Hematopoietic multipotent progenitor cell treated with erythropoietin and hydrocortisone succinate and interleukin-3 and kit ligand, for 8 days (in vitro differentiated cells): ENCODE measurements around the gene ALDH6A1.
"Not testable (repeated sequence)": the region's sequence is repeated elsewhere in the genome, so short reads cannot be mapped to it uniquely, and the experiment has no call there.

Experiments used
- DNase-seq: peaks from one replicate; pipeline ENCODE4 v3.0.0-alpha.2; 2015

Gene ALDH6A1

DNA sequence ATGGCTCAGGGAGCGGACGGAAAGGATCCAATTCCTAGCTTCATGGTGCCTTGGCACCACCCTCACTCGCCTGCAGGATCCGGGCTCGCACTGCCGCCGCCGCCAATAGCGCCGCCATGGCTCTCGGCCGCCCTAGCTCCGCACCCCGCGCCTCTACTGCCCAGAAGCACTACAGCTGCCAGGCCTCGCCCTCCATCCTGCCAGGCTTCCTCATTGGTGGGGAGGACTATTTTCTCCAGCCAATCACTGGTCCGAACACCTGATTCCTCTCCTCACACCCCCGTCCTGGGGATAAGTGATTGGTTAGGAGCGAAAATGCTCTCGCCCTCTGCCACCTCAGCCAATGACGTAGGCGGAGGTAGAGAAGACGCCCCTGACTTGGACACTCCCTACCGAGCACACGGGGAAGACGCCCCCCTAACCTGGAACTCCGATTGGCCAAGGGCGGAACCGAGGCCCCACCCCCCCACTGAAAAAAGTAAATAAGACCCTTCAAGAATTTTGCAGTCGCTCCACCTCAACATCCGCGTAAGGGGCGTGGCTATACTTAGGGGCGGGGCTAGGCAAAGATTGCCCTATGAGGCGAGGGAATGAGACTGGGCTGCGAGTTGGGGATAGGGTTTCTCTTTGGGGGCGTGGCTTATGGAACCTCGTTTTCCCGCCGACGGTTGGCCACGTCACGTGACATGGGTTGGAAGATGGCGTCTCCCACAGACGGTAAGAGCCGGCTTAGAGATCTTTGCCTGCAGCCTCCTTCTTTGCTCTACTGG, at the start of gene ALDH6A1, which contains the start of gene LIN52:
Gene ALDH6A1, minus strand, starts transcription at position 177 of the 770 bp plus-strand sequence. Its CDS starts 59 bp downstream, at position 118.
Gene LIN52, plus strand, starts transcription at position 680 of the 770 bp plus-strand sequence. Its CDS starts 19 bp downstream, at position 699.
- DNase-seq: peak; percentile 100

- DNase-seq: no peak
Measured at GRCh38 chr14:74127634-74128033, 43.4 kb upstream of the ALDH6A1 start.

- DNase-seq: no peak
Measured at GRCh38 chr14:74126315-74127013, 42.2 kb upstream of the ALDH6A1 start.

- not testable (repeated sequence) for DNase-seq
Measured at GRCh38 chr14:74125487-74125886, 41.2 kb upstream of the ALDH6A1 start.

- DNase-seq: peak; percentile 78
Measured at GRCh38 chr14:74111395-74112216, 27.4 kb upstream of the ALDH6A1 start.

DNA sequence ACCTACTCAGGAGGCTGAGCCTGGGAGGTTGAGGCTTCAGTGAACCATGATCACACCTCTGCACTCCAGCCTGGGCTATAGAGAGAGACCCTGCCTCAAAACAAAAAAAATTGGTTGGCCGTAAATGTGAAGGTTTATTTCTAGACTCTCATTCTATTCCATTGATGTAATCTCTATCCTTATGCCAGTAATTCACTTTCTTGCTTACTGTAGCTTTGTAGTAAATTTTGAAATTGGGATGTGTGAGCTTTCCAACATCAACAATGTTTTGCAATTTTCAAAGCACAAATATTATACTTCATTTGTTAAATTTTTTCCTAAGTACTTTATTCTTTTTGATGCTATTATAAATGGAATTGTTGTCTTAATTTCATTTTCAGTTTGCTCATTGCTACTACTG, 25.1 kb upstream of the ALDH6A1 start:
- no peak for DNase-seq

GRCh38 chr14:74105381-74105780, 21.1 kb upstream of the ALDH6A1 start:
- DNase-seq: no peak

DNA sequence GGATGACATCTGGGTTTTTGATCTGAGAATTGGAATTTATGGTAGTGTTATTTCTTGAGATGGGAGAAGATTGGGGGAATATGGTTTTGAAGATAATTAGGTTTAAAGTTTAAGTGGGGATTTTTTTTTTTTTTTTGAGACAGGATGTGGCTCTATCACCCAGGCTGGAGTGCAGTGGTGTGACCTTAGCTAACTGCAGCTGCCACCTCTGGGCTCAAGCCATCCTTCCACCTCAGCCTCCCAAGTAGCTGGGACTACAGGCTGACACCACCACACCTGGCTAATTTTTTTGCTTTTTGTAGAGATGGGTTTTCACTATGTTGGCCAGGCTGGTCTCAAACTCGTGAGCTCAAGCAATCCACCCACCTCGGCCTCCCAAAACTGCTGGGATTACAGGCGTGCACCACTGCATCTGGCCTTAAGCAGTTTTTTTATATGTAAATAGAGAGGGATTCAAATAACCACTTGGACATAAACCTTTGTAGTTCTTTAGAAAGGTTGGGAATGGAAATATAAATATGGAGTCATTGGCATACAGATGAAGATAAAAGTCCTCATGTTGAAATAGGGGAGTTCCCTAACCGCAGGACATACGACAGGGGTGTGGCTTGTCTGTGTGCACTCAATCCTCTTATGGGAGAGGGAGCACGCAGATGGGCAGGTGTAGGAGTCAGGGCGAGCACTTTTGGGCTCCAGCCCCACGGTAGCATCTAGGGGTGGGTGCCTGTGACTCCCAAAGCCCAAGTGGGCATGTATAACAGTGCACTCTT, 5.2 kb upstream of the ALDH6A1 start:
- DNase-seq: peak; percentile 52

- no peak for DNase-seq
Measured at GRCh38 chr14:74085828-74086227, 1.6 kb upstream of the ALDH6A1 start.

- DNase-seq: no peak
Measured at GRCh38 chr14:74085047-74085637, 889 bp upstream of the ALDH6A1 start.

GRCh38 chr14:74083784-74084276, 423 bp downstream of the ALDH6A1 start:
- no peak for DNase-seq

DNA sequence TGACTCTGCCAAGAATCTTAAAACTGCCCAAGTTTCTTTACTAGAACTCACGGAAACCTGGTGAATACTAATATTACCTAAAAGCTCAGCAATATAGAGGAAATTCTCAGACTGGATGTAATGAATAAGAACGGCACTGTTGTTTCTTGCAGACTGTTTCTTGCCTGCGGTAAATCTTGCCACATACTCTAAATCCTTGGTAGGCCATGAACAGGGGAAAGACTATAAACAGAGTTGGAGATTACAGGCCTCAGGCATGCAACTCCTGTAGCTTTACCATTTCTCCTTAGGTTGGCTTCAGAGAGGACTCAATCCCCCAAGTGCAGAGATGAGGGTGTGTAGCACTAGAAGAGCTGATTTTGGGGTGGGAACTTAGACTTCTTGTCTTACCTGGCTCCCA, 1.1 kb downstream of the ALDH6A1 start:
- DNase-seq: no peak

GRCh38 chr14:74081491-74081890, 2.8 kb downstream of the ALDH6A1 start:
- no peak for DNase-seq

DNA sequence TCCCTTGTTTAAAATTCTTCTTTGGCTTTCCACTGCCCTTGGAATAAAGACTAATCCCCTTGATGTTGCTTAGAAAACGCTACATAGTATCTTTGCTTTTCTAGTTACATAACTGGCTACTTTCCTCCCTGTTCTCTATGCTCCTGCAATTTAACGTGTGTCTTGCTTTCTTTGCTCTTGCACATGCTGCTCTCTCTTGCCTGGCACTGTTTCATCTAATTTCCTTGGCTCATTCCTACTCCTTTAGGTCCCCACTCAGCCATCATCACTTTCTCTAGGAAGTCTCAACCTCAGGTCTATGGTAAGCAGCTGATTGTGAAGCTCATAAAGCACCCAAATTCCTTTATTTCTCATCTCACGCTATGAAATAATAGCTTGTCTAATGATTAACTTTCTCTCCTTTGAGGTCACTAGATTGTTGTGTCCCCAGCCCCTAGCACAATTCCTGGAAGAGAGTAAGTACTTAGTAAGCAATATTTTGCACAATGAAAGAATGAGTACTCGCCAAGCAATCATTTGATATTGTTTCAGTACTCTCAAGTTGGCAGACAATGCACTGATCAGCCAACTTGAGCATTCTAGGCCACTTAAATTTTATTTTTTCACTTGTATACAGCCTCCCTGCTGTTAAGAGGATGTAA, 3.3 kb downstream of the ALDH6A1 start:
- DNase-seq: no peak

- DNase-seq: no peak
Measured at GRCh38 chr14:74077401-74077800, 6.9 kb downstream of the ALDH6A1 start.

- peak; percentile 32 for DNase-seq
Measured at GRCh38 chr14:74065746-74066575, 18.3 kb downstream of the ALDH6A1 start.

DNA sequence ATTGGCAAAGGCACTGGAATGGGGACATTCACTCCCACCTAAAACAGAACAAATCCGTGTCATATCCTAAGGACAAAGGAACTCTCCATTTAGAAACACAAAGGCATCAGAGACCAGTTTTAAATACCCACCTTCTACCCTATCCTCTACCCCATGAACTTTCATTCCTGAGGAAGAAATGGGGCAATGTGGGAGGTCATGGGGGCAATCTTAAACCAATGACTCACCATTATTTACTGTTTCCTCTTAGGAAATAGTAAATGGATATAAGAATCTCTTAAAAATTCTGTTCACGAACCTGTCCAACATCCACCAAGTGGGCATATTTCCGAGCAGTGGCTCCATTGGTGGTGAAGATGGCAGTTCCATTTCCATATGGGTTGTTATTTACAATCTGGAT, 19.4 kb downstream of the ALDH6A1 start:
- no peak for DNase-seq

GRCh38 chr14:74064426-74064825, 19.8 kb downstream of the ALDH6A1 start:
- DNase-seq: no peak

- no peak for DNase-seq
Measured at GRCh38 chr14:74062809-74063150, 21.5 kb downstream of the ALDH6A1 start.

DNA sequence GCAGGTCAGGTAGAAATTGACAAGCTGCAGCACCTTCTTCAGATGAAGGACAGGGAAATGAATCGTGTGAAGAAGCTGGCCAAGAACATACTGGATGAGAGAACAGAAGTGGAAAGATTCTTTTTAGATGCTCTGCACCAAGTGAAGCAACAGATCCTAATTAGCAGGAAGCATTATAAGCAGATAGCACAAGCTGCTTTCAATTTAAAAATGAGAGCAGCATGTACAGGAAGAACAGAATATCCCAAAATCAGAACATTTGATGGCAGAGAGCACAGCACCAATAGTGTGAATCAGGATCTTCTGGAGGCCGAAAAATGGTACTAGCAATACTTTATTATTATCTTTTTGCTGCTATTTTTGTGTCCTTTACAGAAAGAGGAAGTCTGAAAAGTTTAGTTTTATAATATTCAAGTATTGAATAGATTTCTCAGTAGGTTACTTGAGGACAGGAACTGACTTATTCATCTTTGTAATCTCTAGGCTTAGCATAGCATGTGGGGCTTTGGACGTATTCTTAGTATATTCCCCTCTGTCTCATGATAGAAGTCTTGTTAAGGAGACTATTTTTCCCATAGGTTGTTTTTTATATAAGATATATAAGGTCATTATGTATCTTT, 34.3 kb downstream of the ALDH6A1 start:
- DNase-seq: no peak
